ENCODE measurements around the gene SLC16A12. TPM values are rescaled to one million over a fixed set of nuclear protein-coding genes. Genes with fewer than 3 reads are reported as not detected.

The SLC16A12 gene
- total and polyA plus RNA-seq, 12 donors: 0.25 to 2.4 (median 0.53) TPM; not detected in 1

- WGBS, 4 donors: 88 to 95% (median 91%) methylated on average over 1 of the region's 1 CpG
- Histone ChIP-seq H3K4me1 (replicated peaks in 1 of 2) (no peaks in the 10 kb centered on the region), H3K27me3 (no peaks in the 10 kb centered on the region), H3K9me3 (replicated peaks in 1 of 3) (no peaks in the 10 kb centered on the region), H3K4me3 (no peak overlapping the region), H3K36me3 (replicated peaks in 1 of 2) (no peaks in the 10 kb centered on the region), H3K27ac (no peak overlapping the region)
- no peak for DNase-seq
- intact Hi-C loops (cut with DNase I): no loop called here
- TF ChIP-seq CTCF (IDR thresholded peaks at IDR 0.05) (no peak), POLR2A (IDR thresholded peaks at IDR 0.05) (no peak)
These were observed 152.6 kb downstream of the SLC16A12 start for GRCh38 chr10:89382757-89383156.

Other genes with a start within 250 kb of the SLC16A12 start
- gene IFIT2, start 233.5 kb downstream of the SLC16A12 start, total RNA-seq: 10 to 100 TPM in 6 of 9 donors, 1 to 10 TPM in 3; 5.5 to 18.6 (median 12.5) TPM
- gene IFIT2, start 233.5 kb downstream of the SLC16A12 start, polyA plus RNA-seq: 10 to 100 TPM in 1 of 3 donors, 1 to 10 TPM in 2; 4.0 to 30.0 (median 6.0) TPM
- 10 to 100 TPM; 16.0 to 34.5 (median 27.0) TPM for gene IFIT3, start 207.6 kb downstream of the SLC16A12 start, total RNA-seq
- gene IFIT3, start 207.6 kb downstream of the SLC16A12 start, polyA plus RNA-seq: 10 to 100 TPM in 2 of 3 donors, 1 to 10 TPM in 1; 8.1 to 88.6 (median 14.9) TPM
- 1 to 10 TPM in 1 of 9 donors, under 1 TPM in 2, not detected in 6; 0.16 to 1.7 (median 0.30) TPM for gene IFIT1B, start 157.5 kb downstream of the SLC16A12 start, total RNA-seq
- gene IFIT1B, start 157.5 kb downstream of the SLC16A12 start, polyA plus RNA-seq: under 1 TPM in 1 of 3 donors, not detected in 2; 0.07 TPM
- 10 to 100 TPM; 20.9 to 85.7 (median 62.3) TPM for gene IFIT1, start 143.0 kb downstream of the SLC16A12 start, total RNA-seq
- gene IFIT1, start 143.0 kb downstream of the SLC16A12 start, polyA plus RNA-seq: 100 to 1,000 TPM in 1 of 3 donors, 10 to 100 TPM in 2; 24.8 to 168 (median 32.8) TPM
- gene IFIT5, start 121.0 kb downstream of the SLC16A12 start, total RNA-seq: 10 to 100 TPM in 8 of 9 donors, 1 to 10 TPM in 1; 6.7 to 38.9 (median 19.3) TPM
- gene IFIT5, start 121.0 kb downstream of the SLC16A12 start, polyA plus RNA-seq: 10 to 100 TPM in 1 of 3 donors, 1 to 10 TPM in 2; 6.9 to 38.4 (median 8.5) TPM
- 10 to 100 TPM in 3 of 9 donors, 1 to 10 TPM in 6; 4.6 to 21.3 (median 8.5) TPM for gene PANK1, start 109.6 kb upstream of the SLC16A12 start, total RNA-seq
- gene PANK1, start 109.6 kb upstream of the SLC16A12 start, polyA plus RNA-seq: 10 to 100 TPM in 1 of 3 donors, 1 to 10 TPM in 2; 1.1 to 12.8 (median 2.1) TPM
- 1 to 10 TPM in 8 of 9 donors, under 1 TPM in 1; 0.96 to 8.2 (median 2.8) TPM for gene KIF20B, start 166.0 kb upstream of the SLC16A12 start, total RNA-seq
- 1 to 10 TPM in 1 of 3 donors, under 1 TPM in 2; 0.54 to 2.6 (median 0.72) TPM for gene KIF20B, start 166.0 kb upstream of the SLC16A12 start, polyA plus RNA-seq